Measurements from ENCODE around the gene CCL1.

Gene CCL1

DNA sequence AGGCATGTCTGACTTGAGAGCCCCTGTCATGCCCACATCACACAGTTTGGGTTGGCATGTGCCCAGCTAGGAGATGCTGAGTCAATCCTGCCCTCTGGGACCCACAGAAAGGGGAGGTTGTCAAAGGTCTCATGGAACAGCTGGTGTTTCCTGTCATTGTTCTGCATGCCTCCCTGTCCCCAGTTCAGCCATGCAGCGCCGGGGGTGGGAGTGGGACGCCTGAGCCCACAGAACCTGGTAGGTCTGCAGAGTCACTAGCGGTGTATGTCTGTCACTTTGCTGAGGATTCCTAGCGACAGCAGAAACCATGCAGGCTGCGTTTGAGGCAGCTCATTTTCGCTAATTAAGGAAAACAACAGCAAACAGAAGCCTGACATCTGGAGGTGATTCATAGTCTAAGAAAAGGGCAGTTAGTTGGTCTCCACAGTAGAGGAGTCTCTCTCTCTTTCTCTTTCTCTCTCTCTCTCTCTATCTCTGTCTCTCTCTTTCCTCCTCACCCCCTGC, 19.6 kb upstream of the CCL1 start:
- DNase-seq: no peak

DNA sequence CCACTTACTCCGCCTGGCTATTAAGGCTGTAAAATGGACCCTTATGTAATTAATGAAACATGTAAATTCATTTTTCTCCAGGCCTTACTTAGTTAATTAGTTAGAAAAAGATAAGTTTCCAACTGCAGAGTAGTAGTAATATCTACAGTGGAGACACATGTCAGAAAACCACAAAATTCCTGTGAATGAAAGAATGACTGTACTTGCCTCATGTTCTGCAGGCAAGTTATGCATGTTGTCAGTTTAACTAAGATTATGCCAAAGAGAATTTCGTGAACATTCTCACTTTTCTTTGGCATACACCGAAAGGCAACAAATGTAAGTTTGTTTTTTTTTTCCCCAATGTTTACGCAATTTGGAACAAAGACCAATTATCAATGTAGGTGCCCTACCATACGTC, 16.8 kb upstream of the CCL1 start:
- no peak for DNase-seq

- no peak for DNase-seq
These were observed 15.7 kb upstream of the CCL1 start for GRCh38 chr17:34378664-34379101.

DNA sequence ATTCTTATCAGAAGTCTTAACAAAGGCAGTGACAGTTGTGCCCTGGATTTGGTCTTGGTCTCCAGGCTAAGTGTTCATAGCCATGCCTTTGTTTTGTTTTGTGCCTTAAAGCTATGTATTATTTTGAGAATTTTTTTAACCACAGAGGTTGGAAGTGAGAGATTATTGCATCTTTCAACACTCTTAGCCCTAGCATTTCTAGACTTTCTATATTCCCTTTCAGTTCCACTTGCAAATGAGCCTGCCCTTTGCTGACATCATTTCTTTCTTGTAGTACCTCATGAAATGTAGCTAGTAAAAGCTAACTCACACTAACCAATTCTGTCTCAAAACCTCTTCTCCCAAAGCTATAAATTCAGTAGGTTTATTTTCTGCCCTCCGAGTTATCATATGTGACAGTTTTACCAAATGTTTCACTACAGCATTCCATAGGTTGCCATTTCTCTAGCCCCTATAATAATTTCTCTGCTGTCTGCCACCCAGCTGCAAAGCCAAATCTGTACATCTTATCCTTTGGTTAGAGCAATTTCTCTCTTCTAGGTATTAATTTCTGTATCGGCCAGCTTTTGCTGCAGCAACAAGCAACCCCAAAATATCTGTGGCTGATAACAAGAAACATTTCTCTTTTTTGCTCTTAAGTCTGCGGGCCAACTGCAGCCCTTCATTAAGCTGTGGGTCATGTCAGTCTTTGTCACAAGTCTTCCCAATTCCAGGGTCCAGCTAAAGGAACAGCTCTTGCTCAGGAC, 14.2 kb upstream of the CCL1 start:
- DNase-seq: no peak

- DNase-seq: peak; percentile 22
These were observed 12.5 kb upstream of the CCL1 start for GRCh38 chr17:34375426-34375997.

- DNase-seq: peak; percentile 98
These were observed 11.4 kb upstream of the CCL1 start for GRCh38 chr17:34374457-34374856.

- no peak for DNase-seq
These were observed 8.5 kb upstream of the CCL1 start for GRCh38 chr17:34371405-34372100.

DNA sequence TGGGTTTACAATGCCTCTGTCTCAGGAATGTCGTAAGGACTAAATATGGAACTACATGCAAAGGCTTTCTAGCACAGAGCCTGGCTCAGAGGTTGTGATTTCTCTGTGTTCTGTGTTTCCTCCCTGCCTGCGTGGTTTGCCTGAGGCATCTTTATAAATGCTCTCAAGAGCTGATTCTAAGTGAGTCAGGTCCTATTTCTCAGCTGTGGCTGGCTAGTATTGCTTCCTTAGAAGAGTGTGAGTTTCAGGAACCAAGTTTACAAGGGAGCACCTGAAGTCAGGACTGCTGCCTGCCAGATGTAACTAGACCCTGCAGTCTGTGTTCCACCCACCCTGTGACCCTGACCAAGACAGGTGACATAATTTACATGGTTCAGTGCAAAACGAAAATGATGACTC, 8.0 kb upstream of the CCL1 start:
- DNase-seq: no peak

- no peak for DNase-seq
These were observed 7.5 kb upstream of the CCL1 start for GRCh38 chr17:34370376-34370996.

DNA sequence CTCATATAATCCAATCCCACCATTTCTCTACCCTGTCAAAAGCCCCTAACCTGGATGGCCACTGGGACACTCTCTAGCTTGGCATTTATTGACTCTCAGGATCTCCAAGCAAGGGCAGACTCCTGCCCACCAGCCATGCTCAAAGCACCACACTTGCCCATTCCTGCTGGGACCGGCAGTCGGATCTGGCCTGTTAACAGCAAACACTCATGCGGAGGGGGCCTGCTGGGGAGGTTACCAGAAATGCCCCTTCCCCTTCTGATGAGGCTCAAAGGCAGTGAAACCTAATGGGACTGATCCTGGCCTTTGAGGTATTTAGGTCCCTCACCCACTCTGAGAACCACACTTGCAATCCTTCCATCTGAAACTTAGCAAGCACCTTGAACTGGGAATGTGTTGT, 6.5 kb upstream of the CCL1 start:
- no peak for DNase-seq

DNA sequence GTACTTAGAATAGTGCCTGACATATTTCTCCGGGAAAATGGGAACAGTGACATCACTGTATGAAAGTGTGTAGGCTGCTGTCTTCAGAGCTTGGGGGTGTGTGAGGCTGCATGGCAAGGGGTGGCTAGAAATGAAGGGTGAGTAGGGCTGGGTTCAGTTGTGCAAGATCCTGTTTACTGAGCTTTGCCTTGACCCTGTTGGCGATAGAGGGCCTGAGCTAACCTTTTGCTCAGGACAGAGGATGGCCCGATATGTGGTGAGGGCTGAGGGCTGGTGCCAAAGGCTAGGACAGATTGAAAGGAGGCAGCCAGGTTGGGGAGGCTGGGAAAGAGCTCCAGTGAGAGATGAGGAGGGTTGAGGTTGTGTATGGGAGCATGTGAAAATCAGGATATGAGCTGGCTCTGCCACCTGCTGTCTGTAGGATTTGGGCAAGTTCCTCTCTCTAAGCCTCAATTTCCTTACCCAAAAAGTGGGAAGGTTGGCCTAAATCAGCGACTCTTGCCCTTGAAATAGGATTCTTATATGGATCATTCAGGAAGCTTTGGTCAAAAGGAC, 6.0 kb upstream of the CCL1 start:
- no peak for DNase-seq

DNA sequence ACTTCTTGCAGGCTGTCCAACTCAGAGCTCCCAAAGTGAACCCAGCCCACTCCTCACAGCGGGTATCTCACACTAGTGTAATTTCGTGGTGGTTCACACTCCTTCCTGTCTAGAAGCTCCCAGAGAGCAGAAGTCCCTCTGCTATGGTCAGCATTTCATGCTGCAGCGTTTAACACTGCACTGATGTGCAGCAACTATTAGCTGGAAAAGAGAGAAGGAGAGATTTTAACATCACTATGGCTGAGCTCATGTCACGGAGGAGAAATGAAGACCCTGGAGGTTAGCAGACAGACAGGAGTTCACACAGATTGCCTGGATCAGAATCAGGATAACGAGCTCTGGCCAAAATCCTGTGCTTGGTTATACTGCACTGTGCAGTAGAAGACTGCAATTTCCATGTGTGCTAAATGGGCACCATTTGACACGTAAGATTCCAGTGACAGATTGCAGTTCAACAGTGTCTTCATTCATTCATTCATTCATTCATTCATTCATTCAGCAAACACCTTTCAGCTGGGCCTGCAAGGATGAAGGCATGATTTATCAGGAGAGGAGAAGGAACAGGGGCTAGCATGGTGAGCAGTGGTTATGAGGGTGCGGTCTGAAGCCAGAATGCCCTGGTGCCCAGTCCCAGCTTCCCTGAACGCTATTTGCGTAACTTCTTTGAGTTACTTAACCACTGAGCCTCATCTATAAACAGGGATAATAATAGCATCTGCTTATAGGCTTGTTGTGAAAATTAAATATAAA, 5.3 kb upstream of the CCL1 start:
- DNase-seq: no peak

- no peak for DNase-seq
These were observed 4.6 kb upstream of the CCL1 start for GRCh38 chr17:34367486-34368195.

DNA sequence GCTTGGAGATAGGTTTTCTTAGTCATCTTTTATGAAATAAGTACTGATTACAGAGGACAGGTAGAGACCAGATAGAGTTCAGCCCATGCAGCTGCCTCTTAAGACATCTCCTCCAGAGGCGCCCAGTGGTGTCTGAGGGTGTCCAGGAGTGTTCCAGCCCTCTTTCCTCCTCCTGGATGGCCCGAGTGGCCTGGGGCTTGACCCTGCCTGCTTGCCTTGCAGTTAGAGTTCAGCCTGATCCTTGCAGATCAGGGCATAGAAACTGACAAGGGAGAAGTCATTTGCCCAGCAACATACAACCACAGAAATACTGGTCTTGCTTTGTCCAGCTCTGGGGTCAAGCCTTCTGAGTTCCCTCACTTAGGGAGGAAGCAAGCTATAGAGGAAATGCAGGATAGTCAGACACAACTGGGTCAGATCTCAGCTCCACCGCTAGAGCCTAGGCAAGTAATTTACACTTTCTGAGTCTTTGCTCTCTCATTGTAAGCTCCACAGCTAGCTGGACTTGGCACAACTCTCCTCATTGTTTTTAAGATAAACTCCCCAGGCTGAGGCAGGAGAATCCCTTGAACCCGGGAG, 3.6 kb upstream of the CCL1 start:
- DNase-seq: no peak

DNA sequence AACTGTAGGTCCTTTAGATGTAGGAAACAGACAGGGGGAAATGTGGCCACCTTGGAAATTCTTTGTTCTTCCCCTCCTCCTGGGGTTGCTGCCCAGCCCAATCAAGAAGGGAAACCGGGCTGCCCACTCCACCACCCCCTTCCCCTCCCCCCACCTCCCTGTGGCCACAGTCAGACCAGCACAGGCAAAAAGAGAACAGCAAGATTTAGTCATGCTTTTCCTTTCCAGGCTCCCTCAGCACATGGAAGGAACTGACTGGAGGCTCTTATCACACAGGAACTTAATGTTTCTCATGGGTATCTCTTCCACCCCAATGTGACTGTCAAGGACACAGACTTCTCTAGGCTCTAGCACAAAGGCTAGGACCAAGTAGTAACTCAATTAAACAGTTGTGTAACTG, 3.0 kb upstream of the CCL1 start:
- DNase-seq: no peak

- no peak for DNase-seq
These were observed 2.3 kb upstream of the CCL1 start for GRCh38 chr17:34365340-34365739.

- DNase-seq: no peak
These were observed 1.7 kb upstream of the CCL1 start for GRCh38 chr17:34364751-34365150.

DNA sequence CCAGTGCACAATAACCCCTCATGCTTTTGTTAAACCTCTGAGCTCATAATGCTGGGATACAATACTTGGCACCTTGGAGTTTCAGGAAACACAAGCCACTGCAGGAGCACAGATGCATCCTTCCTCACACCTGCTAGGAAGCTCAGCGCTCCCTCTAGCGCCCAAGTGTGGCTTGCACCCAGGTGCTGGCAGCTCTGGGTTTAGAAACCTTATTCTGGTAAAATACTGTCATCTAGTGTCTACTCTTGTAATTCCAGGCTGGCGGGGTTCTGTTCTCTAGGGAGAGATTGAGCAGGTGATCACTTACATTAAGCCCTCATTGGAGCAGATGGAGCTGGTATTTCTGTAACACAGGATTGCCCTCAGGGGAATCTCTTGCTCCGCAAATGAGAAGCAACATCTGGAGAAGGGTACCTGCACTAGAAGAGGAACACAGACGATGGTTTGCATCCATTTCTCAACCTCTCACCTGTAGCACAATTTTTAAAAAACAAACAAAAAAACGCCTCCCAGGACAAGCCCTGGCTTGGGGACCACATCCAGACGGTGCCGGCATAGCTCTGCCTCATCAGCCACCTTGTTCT, 1.5 kb downstream of the CCL1 start:
- DNase-seq: peak; percentile 94

DNA sequence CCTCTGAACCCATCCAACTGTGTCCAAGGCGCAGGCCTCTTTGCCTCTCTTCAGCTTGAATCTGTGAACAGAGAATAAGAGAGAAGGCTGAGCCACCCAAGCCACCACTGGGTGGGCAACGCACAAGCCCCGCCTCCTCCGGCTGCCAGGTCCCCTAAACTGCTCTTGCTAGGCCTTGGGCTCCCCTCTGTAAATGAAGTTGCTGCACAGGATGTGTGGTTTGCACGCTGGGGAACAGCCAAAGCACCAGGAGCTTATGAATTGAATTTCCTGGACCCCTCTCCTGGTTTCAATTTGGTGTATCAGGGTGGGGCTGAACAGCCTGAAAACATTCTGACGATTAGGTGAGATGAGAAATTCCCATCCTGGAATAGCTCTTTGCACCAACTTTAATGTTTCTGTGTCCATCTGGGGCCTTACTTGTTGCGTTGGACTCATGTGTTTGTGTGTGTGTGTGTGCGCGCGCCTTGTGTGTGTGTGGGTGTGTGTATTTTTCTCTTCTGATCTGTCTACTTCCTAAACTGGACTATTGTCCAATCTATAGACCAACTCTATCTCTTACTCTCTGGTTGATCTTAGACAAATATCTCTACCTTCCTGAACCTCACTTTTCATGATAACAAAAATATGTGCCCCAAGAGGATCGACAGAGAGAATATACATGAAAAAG, 2.3 kb downstream of the CCL1 start:
- no peak for DNase-seq

GRCh38 chr17:34358631-34359030, 4.4 kb downstream of the CCL1 start:
- DNase-seq: no peak

DNA sequence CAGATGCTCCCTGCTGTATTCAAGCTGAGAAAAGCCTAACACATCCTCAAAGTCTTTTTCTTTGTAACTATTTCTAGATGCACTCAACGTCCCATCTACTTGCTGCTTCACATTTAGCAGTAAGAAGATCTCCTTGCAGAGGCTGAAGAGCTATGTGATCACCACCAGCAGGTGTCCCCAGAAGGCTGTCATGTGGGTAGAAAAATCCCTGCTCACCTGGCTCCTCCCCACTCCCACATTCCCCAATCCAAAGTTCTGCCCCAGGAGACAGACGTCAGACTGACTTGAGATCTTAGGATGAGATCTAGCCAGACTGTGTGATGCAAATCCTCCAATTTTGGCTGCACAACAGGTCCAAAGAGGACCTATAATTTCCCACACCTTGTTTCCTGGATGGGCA, 5.6 kb downstream of the CCL1 start:
- DNase-seq: no peak

All from NCI-H1105 treated with DMSO at 0.1 percent for 48 hours (cell line).